Occipital lobe (tissue), 2 donors: ENCODE results near the gene PRR23A. TPM values are rescaled to one million over a fixed set of nuclear protein-coding genes. Genes with fewer than 3 reads are reported as not detected.
"Not testable (repeated sequence)": the region's sequence is repeated elsewhere in the genome, so short reads cannot be mapped to it uniquely, and the experiment has no call there.

Experiments
- DNase-seq: peaks from one replicate; lab custom pipeline; 2025; lab: John Stamatoyannopoulos, UW
- total RNA-seq: library from RNA; depleted of rRNA; stranded (reverse); fragments of >200 nt; gene quantifications from one replicate; pipeline ENCODE4 v1.2.3, GENCODE V29; 2014

PRR23A gene
- not detected for total RNA-seq

GRCh38 chr3:139006051-139006716, at the start of gene PRR23A:
Gene PRR23A (minus strand): TSS chr3:139006268. CDS start chr3:139006268, 0 bp downstream.
- DNase-seq: no peak

- DNase-seq: no peak
These were observed 46.9 kb upstream of the PRR23A start for GRCh38 chr3:139052802-139053600.

GRCh38 chr3:139044366-139045210, 38.5 kb upstream of the PRR23A start, which contains the start of gene PRR23C:
Gene PRR23C (minus strand): TSS chr3:139044892. CDS start chr3:139044620, 272 bp downstream.
- no peak for DNase-seq

GRCh38 chr3:139043554-139044365, 37.7 kb upstream of the PRR23A start:
- DNase-seq: no peak

GRCh38 chr3:139037478-139037877, 31.4 kb upstream of the PRR23A start:
- DNase-seq: no peak

GRCh38 chr3:139032326-139033002, 26.4 kb upstream of the PRR23A start:
- DNase-seq: no peak

- DNase-seq: not testable (repeated sequence)
These were observed 24.5 kb upstream of the PRR23A start for GRCh38 chr3:139030576-139030975.

- no peak for DNase-seq
These were observed 18.9 kb upstream of the PRR23A start for GRCh38 chr3:139024968-139025367.

GRCh38 chr3:139020868-139021234, 14.8 kb upstream of the PRR23A start, which contains the start of gene PRR23B:
Gene PRR23B (minus strand): TSS chr3:139020926. CDS start chr3:139020661, 265 bp downstream.
- no peak for DNase-seq

GRCh38 chr3:139020036-139020867, 14.2 kb upstream of the PRR23A start:
- no peak for DNase-seq

GRCh38 chr3:139016430-139017048, 10.5 kb upstream of the PRR23A start:
- DNase-seq: no peak

GRCh38 chr3:139005356-139005993, 593 bp downstream of the PRR23A start:
- DNase-seq: no peak

GRCh38 chr3:138995706-138996105, 10.4 kb downstream of the PRR23A start:
- DNase-seq: no peak

- DNase-seq: no peak
These were observed 18.9 kb downstream of the PRR23A start for GRCh38 chr3:138987181-138987580.

GRCh38 chr3:138985932-138986331, 20.1 kb downstream of the PRR23A start:
- no peak for DNase-seq

- DNase-seq: no peak
These were observed 21.3 kb downstream of the PRR23A start for GRCh38 chr3:138984816-138985215.

GRCh38 chr3:138976047-138976446, 30.0 kb downstream of the PRR23A start:
- no peak for DNase-seq

- DNase-seq: no peak
These were observed 30.7 kb downstream of the PRR23A start for GRCh38 chr3:138975351-138975750.
